NCI-H2196 (cell line): Measurements from ENCODE around the gene GDPD2.

Experiments used
- DNase-seq: peaks from one replicate; lab custom pipeline; 2025; ENCODE audit not compliant: unreplicated experiment; lab: John Stamatoyannopoulos, UW

The GDPD2 gene

GRCh38 chrX:70437921-70438665 is 15.0 kb downstream of the GDPD2 start:
- no peak for DNase-seq

GRCh38 chrX:70439016-70439415 is 15.9 kb downstream of the GDPD2 start:
- no peak for DNase-seq

- DNase-seq = no peak
Measured at GRCh38 chrX:70442224-70442623, 19.1 kb downstream of the GDPD2 start.

- DNase-seq = peak; percentile 19
Measured at GRCh38 chrX:70444326-70444945, 21.3 kb downstream of the GDPD2 start, which contains the start of gene DLG3. Gene DLG3 (plus strand): TSS chrX:70444835. CDS start chrX:70445202, 367 bp downstream.

- no peak for DNase-seq
Measured at GRCh38 chrX:70444946-70445656, 22.0 kb downstream of the GDPD2 start.

GRCh38 chrX:70445951-70446350 is 22.8 kb downstream of the GDPD2 start:
- no peak for DNase-seq

GRCh38 chrX:70446380-70447350 is 23.6 kb downstream of the GDPD2 start:
- no peak for DNase-seq

- no peak for DNase-seq
Measured at GRCh38 chrX:70449457-70449966, 26.4 kb downstream of the GDPD2 start.

- peak; percentile 57 for DNase-seq
Measured at GRCh38 chrX:70452143-70452733, 29.1 kb downstream of the GDPD2 start.

GRCh38 chrX:70453024-70453618 is 30.0 kb downstream of the GDPD2 start:
- no peak for DNase-seq

GRCh38 chrX:70454441-70455365 is 31.6 kb downstream of the GDPD2 start:
- DNase-seq = peak; percentile 89

- no peak for DNase-seq
Measured at GRCh38 chrX:70455366-70456202, 32.5 kb downstream of the GDPD2 start.

- no peak for DNase-seq
Measured at GRCh38 chrX:70456256-70456655, 33.1 kb downstream of the GDPD2 start.

- DNase-seq = no peak
Measured at GRCh38 chrX:70461026-70461425, 37.9 kb downstream of the GDPD2 start.

GRCh38 chrX:70464051-70464450 is 40.9 kb downstream of the GDPD2 start:
- no peak for DNase-seq

- no peak for DNase-seq
Measured at GRCh38 chrX:70466968-70467367, 43.9 kb downstream of the GDPD2 start.

GRCh38 chrX:70468709-70469108 is 45.6 kb downstream of the GDPD2 start:
- DNase-seq = no peak

GRCh38 chrX:70470850-70471289 is 47.8 kb downstream of the GDPD2 start:
- no peak for DNase-seq
